ENCODE data around the gene HBS1L.
A peak's percentile ranks its signal among the peaks of the same experiment; 100 is the strongest.

The HBS1L gene

GRCh38 chr6:134918418-134918961 is 136.1 kb downstream of the HBS1L start:
- no peak for DNase-seq (ENCODE audit: low read depth in 2 of 2)

DNA sequence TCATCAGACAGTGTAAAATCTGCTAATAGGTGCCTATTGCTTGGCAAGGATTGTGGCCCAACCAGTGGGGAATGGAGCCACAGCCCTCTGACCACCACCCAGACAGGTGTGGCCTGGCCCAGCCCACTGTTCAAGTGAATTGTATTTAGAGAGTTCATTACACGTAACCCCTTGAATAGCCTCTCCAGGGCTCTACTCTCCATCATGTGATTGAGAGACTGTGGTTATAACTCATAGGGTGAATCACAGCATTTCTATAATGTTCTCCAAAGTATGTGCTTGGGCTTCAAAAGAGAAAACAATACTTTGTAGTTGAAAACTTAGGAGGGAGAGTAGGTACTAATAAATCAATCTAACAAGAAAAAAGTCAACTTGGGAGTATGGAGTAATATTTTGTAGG is 143.1 kb downstream of the HBS1L start:
- peak; percentile 61 to 63 for DNase-seq (ENCODE audit: low read depth in 2 of 2)

GRCh38 chr6:134910593-134910935 is 144.1 kb downstream of the HBS1L start:
- DNase-seq (ENCODE audit: low read depth in 2 of 2), result no peak
